Loucy (cell line): ENCODE measurements around the gene AP1M1.

Experiments
- CTCF ChIP-seq: fragments of 200-600 bp; sonication (generic); conservative IDR thresholded peaks from 2 replicates; pipeline ENCODE4 v1.5.1; 2014; ENCODE audit warnings: mild to moderate bottlenecking, antibody characterized with exemption, low read length
- EZH2phosphoT487 ChIP-seq: fragments of 200-600 bp; IDR thresholded peaks from 2 replicates; pipeline ENCODE4 v1.6.1; 2018; ENCODE audit warnings: antibody characterized with exemption, mild to moderate bottlenecking, moderate library complexity, borderline replicate concordance

DNA sequence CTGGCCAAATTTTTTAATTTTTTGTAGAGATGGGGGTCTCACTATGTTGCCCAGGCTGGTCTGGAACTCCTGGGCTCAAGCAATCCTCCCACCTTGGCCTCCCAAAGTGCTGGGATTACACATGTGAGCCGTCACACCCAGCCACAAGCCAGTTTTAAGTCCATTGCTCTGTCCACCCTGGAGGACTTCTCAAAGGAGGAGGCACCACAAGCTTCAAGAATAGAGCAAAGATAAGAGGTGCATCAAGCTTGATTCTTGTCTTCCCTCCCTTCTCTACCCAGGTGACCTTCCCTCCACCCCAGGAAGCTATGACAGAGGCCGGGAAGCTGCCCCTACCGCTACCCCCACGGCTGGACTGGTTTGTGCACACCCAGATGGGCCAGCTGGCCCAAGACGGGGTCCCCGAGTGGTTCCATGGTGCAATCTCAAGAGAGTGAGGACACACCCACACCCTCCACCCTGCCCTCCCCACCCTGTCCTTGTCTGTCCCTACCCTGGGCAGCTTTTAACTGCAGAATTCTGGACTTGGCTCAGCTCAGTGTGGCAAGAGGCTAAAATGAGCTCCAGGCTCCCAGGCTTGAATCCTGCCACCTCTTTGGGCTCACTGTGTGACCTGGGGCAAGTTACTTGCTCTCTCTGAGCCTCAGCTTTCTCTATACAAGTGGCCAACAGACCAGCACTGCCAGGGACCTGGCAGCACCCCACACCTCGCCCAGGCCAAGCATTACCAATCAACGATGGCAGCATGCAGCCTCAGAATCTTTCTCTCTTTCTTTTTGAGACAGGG lies 49.1 kb upstream of the AP1M1 start:
- TF ChIP-seq CTCF = no peak
- TF ChIP-seq EZH2phosphoT487 = no peak
